Measurements from ENCODE around the gene PIK3R5.

GRCh38 chr17:8918807-8919465 is 46.6 kb downstream of the PIK3R5 start:
- TF ChIP-seq CTCF (IDR thresholded peaks at IDR 0.05; ENCODE audit: low read depth, low read length) (no peak), POLR2A (IDR thresholded peaks at IDR 0.05; ENCODE audit: extremely low read depth, insufficient read length) (no peak), MAX (IDR thresholded peaks at IDR 0.05; ENCODE audit: low read depth, low read length) (no peak), MYC (IDR thresholded peaks at IDR 0.05; ENCODE audit: low read depth, low read length) (no peak)
